IPS-NIHi7 (cell line): ENCODE results near the gene HIBCH.
"Not testable (repeated sequence)": the region's sequence is repeated elsewhere in the genome, so short reads cannot be mapped to it uniquely, and the experiment has no call there.

Source experiments
- DNase-seq: peaks from one replicate; pipeline ENCODE4 v3.0.0; 2012; ENCODE audit warnings: mixed read lengths; ENCODE audit errors: extremely low spot score

Gene HIBCH

GRCh38 chr2:190308031-190308430 lies 11.6 kb downstream of the HIBCH start:
- DNase-seq: no peak

GRCh38 chr2:190304404-190304803 lies 15.2 kb downstream of the HIBCH start:
- no peak for DNase-seq

- no peak for DNase-seq
Observed at GRCh38 chr2:190303647-190304046, 16.0 kb downstream of the HIBCH start.

GRCh38 chr2:190302052-190302451 lies 17.6 kb downstream of the HIBCH start:
- no peak for DNase-seq

GRCh38 chr2:190301032-190301431 lies 18.6 kb downstream of the HIBCH start:
- peak; percentile 16 for DNase-seq

GRCh38 chr2:190297880-190298279 lies 21.7 kb downstream of the HIBCH start:
- not testable (repeated sequence) for DNase-seq

GRCh38 chr2:190283783-190284182 lies 35.8 kb downstream of the HIBCH start:
- DNase-seq: no peak

GRCh38 chr2:190280565-190281350 lies 38.9 kb downstream of the HIBCH start:
- DNase-seq: no peak

GRCh38 chr2:190279256-190280134 lies 40.1 kb downstream of the HIBCH start:
- DNase-seq: not testable (repeated sequence)

GRCh38 chr2:190277234-190278112 lies 42.2 kb downstream of the HIBCH start:
- DNase-seq: no peak

GRCh38 chr2:190272457-190272842 lies 47.2 kb downstream of the HIBCH start:
- DNase-seq: no peak

GRCh38 chr2:190271783-190272456 lies 47.7 kb downstream of the HIBCH start:
- no peak for DNase-seq

- DNase-seq: no peak
Observed at GRCh38 chr2:190270298-190270697, 49.3 kb downstream of the HIBCH start.

- DNase-seq: not testable (repeated sequence)
Observed at GRCh38 chr2:190269699-190270098, 49.9 kb downstream of the HIBCH start.

GRCh38 chr2:190267302-190267701 lies 52.3 kb downstream of the HIBCH start:
- DNase-seq: no peak

GRCh38 chr2:190266314-190266713 lies 53.3 kb downstream of the HIBCH start:
- no peak for DNase-seq

- no peak for DNase-seq
Observed at GRCh38 chr2:190261851-190262250, 57.8 kb downstream of the HIBCH start.

- no peak for DNase-seq
Observed at GRCh38 chr2:190256087-190256486, 63.5 kb downstream of the HIBCH start.

GRCh38 chr2:190255676-190256075 lies 64.0 kb downstream of the HIBCH start:
- DNase-seq: no peak

GRCh38 chr2:190254063-190254850 lies 65.4 kb downstream of the HIBCH start:
- DNase-seq: no peak
